Cerebellar nuclear complex (tissue), 1 donor: ENCODE data around the gene MGAT4B.

Experiments
- DNase-seq, 2 experiments: peaks; one replicate each; lab custom pipeline; 2025; lab: John Stamatoyannopoulos, UW

The MGAT4B gene

GRCh38 chr5:179805529-179806249 is 977 bp downstream of the MGAT4B start:
- no peak for DNase-seq

DNA sequence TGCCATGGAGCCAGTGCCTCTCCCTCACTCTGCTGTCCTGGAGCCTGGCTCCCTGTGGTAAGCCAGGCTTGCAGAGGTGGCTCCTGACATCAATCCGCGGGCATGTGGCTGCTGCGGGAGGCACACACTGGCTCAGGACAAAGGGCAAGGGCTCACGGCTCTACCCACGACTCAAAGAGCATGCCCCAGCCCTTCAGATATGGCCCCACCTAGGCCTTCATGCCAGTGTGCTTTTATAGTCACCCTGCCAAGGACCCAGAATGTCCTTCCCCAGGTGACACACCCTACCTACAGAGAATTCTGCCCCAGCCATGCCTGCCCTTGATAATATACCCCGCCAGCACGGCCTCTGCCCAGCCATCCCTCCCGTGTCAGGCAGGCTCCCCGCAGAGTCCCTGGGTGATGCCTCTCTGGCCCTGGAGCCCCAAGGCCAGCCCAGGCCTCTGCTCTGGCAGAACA is 1.6 kb downstream of the MGAT4B start:
- DNase-seq = no peak

- DNase-seq = no peak
These were observed 2.1 kb downstream of the MGAT4B start for GRCh38 chr5:179804555-179804947.

DNA sequence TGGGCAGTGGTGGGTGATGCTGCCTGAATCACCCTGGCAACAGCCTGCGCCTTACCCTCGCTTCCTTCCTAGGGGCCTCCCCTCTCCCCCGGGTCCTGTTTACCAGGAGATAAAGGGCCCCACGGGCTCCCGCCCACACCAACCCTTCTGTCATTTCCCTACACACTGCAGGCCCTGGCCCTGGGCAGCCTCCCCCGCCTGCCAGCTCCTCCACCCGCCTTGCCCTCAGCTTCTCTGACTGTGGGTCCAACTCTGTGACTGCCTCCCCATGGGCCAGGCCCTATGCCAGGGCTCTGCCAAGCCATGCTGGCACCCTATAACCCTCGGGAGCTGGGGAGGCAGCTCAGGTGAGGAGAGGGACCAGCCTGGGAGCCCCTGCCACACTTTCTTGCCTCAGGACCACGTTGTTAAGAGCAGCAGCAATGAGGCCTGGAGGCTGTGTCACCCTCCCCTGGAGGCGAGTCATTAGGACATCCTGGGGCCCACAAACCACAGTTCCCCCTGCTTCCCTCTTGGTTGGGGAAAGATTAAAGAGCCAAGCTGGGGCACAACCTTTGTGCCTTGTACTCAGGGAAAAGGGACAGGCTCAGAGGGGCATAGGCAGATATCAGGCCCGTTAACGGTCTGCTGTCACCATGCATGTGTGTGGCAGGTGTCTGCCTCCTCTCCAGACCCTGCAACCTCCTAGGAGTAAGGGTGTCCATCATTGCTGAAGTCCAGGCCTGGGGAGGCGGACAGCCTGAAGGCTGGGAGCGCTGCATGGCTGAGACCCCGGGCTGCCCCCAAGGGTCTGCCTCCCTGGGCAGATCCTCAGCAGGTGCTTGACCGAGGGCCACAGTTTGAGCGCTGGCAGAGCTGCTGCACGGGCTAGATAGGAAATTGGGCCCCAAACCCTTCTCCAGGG is 2.8 kb downstream of the MGAT4B start:
- no peak for DNase-seq

GRCh38 chr5:179802950-179803562 is 3.6 kb downstream of the MGAT4B start:
- no peak for DNase-seq

GRCh38 chr5:179802207-179802883 is 4.3 kb downstream of the MGAT4B start:
- peak; percentile 27 to 47 for DNase-seq

DNA sequence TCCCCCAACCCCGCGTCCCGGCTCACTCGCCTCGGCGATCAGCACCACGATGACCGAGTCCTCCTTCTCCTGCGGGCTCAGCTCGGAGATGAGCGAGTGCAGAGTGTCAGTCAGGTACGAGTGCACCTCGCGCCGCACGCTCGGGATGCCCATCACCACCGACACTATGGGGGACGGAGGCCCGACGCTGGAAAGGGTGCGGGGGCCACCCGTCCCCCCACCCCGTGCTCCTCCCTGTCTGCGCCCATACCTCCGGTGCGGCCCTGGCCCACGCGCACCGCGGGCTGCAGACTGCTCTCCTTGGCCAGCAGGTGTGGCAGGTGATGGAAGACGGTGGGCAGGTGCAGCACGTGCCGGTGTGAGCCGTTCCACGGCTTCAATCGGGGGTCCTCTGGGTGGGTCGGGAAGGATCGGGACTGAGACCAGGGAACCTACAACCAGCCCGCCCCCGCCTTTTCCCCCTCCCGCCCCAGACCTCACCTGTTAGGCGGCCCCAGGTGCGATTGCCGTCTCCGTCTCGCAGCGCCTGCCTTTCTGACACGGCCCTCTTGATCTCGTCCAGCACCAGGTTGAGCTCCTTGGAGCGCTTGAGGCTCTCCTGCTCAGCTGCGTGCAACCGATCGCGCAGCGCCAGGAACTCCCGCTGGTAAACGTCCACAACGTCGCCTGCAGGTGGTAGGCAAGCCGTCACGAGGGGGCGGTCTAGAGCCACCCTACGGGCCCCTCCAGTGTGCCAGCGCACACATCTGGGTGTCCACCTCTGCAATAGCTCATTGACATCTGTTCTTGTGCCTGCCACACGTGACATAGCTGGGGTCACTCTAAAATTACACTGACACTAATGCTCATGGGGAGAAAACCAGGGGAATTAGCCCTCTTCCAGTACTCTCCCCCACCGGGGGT is 5.1 kb downstream of the MGAT4B start:
- no peak for DNase-seq

- no peak for DNase-seq
These were observed 5.9 kb downstream of the MGAT4B start for GRCh38 chr5:179800696-179801201.

- DNase-seq = no peak
These were observed 6.5 kb downstream of the MGAT4B start for GRCh38 chr5:179800071-179800695.

GRCh38 chr5:179799644-179799973 is 7.1 kb downstream of the MGAT4B start:
- DNase-seq = no peak

GRCh38 chr5:179798771-179799643 is 7.7 kb downstream of the MGAT4B start:
- DNase-seq = no peak

DNA sequence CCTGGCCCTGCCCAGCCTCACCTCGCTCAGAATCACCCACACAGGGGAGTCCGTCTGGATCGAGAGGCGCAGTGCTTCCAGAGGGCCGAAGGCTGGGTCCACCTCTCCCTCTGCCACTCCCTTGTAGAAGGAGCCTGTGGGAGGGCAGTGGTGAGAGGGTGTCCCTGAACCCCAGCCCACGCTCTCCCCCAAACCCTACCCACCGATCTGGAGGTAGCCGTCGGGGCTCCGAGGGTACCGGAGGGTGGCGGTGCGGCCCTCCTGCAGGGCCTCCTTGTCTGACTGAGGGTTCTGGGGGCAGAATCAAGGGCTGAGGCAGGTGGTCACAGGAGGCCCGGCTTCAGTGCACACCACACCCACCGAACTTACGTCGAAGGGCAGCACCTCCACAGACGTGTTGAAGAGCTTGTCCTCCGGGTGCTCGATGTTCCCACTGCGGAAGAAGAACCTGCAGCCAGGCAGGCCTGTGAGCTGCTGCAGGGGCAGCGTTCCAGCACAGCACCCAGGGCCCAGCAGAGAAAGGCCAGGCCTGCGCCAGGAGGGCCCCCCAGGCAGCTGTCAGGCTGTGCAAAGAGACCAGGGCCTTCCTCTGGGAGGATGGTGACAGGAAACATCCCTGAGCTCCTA is 8.4 kb downstream of the MGAT4B start:
- no peak for DNase-seq

DNA sequence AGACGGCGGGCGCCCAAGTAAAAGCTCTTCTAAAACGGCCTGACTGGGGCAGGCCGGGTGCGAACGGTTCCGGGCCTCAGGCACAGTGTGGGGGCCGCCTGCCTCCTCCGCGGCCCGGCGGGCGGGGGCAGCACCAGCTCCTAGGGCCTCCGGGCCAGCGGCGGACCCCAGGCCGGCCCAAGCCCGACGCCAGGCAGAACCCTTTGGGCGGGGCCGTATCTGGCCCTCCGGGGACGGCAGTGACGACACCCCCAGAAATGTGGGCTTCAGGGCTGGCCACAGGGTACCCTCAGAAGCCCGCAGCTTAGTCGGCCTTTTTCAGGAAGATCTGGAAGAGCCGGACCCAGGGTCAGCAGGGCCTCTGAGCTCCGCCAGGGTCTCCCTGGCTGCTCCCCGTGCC is 8.9 kb downstream of the MGAT4B start:
- DNase-seq = no peak

DNA sequence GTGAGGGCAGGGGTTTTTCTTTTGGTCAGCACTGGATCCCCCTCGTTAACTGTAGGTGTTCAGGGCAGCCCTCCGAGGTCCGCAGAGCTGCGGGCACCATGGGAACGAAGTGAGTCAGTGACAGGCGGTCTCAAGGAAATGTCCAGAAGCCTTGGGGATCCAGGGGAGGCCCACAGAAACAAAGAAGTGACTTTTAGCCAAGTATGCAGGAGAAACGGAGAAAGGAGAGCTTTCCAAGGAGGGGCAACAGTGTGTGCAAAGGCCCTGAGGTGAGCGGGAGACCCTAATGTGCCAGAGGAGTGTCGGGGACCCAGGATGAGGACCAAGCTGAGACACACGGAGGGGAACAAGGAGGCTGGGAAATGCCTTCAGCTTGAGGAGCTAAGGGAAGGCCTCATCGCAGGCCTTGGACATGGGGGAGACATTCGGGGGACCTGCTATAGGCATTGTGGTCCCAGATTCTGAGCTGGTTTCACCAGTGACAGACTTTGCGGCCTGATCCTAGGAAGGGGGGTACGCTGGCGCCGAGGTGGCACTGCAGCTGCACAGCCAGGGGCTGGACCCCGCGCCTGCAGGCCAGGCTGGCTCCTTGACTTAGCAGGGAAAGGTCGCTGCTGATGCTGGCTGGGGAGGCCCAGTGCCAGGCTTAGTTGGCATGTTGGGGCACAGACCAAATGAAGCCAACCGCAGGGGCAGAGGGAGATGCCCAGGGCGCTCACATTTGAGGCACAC is 9.6 kb downstream of the MGAT4B start:
- no peak for DNase-seq

DNA sequence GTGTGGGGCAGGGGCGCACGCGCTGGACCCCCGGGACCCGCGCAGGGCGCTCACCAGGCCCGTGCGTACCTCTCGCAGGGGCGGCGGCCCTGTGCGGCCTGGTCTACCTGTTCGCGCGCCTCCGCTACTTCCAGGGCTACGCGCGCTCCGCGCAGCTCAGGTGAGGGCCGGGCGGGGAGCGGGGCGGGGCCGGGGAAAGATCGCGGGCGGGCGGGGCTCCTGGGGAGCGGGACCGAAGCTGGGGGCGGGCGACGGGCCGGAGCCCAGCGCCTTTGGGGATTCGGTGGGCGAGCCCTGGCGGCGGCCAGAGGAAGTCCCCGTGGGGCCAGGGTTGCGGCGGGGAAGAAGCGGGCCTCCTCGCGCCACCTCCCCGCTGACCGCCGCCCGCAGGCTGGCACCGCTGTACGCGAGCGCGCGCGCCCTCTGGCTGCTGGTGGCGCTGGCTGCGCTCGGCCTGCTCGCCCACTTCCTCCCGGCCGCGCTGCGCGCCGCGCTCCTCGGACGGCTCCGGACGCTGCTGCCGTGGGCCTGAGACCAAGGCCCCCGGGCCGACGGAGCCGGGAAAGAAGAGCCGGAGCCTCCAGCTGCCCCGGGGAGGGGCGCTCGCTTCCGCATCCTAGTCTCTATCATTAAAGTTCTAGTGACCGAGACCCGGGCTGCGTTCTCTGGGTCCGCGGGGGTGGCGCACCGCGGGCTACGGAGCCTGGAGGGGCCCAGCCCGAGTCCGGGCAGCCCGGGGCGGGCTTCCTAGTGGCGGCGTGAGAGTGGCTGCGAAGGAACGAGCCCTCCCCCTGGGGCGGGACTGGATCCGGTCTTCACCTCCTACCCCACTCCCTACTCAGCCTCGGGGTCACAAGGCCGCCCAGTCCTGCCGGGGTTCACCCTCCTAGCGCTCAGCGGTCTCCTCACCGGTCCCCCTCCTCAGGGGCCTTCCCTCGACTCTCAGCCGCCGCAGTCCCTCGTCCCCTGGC is 10.5 kb downstream of the MGAT4B start:
- DNase-seq = no peak

DNA sequence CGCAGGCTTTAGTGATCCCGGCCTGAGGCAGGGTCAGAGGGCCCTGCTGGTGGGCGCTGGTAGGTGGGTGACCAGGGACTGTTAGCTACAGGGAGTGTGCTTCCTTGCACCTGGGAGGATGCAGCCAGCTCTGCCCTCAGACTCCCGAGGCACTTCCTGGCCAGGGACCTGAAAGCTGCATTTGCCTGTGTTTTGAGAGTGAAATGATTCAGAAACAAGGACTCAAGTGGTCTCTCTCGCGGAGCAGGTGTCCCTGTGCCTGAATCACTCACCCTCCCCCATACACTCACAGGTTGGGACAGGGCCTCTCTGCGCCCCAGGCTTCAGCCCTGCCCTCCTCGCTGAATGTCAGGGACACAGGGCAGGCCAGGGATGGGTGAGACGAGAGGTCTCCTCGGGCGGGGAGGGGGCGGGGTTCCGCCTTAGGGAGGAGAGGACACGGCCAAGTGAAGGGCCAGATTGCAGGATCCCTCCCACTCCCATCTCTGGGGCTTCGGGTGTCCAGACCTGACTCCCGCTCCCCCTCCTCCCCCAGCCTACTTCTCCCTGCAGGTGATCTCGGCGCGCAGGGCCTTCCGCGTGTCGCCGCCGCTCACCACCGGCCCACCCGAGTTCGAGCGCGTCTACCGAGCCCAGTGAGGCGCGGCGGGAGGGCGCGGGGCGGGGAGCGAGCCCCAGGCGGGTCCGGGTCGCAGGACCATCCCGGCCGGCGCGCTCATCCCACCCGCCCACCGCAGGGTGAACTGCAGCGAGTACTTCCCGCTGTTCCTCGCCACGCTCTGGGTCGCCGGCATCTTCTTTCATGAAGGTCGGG is 11.4 kb downstream of the MGAT4B start:
- no peak for DNase-seq
